Measurements from ENCODE around the gene EYA4. TPM values are rescaled to one million over a fixed set of nuclear protein-coding genes. Genes with fewer than 3 reads are reported as not detected.

EYA4 gene
- total RNA-seq, 4 donors from 2014 or later = 1.4 to 3.1 (median 1.6) TPM

DNA sequence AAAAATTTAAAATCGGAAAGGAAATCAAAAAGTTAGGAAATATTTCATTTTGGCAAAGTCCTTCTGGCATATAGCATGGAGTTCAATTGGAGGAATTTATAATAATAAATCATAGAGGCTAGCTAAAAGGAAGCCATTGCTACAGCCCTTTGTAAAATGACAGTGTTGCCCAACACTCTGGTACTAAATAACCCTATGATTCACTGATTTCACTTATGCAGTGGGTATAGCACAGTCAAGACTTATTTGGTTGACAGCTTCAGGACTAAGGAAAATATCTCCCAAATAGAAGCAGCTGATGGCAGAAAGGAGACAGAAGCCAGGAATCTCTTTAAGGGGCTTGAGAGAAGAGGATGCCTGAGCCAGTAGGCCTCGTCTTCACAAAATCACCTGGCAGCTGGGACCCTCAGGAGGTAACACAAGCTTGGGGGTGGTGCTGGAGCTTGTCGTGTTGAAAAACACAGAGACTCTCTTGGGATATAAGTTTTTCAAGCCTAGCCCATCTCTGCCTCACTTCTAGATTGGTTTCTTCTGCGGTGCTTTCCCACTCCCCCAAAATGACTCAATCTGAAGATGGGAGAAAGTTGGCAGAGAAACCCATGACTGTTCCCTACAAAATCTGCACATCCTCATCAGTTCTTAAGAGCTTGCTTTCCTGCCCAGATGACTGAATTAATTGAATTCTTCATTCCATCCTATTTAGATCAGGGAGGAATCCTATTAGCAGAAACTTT lies 38.4 kb upstream of the EYA4 start:
- H3K4me1 ChIP-seq = no peaks in the 10 kb centered on the region
- H3K27me3 ChIP-seq = no peaks in the 10 kb centered on the region
- ATAC-seq = no peak
- no peaks in the 10 kb centered on the region for H3K36me3 ChIP-seq
- TF ChIP-seq EP300 (IDR thresholded peaks at IDR 0.05) (no peak), CTCF (IDR thresholded peaks at IDR 0.05) (no peak), POLR2A (IDR thresholded peaks at IDR 0.05) (no peak), POLR2AphosphoS5 (IDR thresholded peaks at IDR 0.05) (no peak)
- no peaks in the 10 kb centered on the region for H3K9me3 ChIP-seq
- H3K27ac ChIP-seq = no peak overlapping the region
- WGBS, 2 donors (ENCODE audit: low coverage in 1 of 2) = 67 to 78% methylated on average over 4 of the region's 4 CpGs
- H3K4me3 ChIP-seq = no peak overlapping the region

GRCh38 chr6:133203344-133203697 lies 37.8 kb upstream of the EYA4 start:
- no peaks in the 10 kb centered on the region for H3K9me3 ChIP-seq
- no peak for ATAC-seq
- H3K27ac ChIP-seq = no peak overlapping the region
- H3K4me3 ChIP-seq = no peak overlapping the region
- no peaks in the 10 kb centered on the region for H3K36me3 ChIP-seq
- WGBS, 2 donors (ENCODE audit: low coverage in 1 of 2) = 68 to 93% methylated on average over 4 to 5 of the region's 5 CpGs
- TF ChIP-seq POLR2A (IDR thresholded peaks at IDR 0.05) (no peak), EP300 (IDR thresholded peaks at IDR 0.05) (no peak), POLR2AphosphoS5 (IDR thresholded peaks at IDR 0.05) (no peak)
- H3K4me1 ChIP-seq = no peaks in the 10 kb centered on the region
- H3K27me3 ChIP-seq = no peaks in the 10 kb centered on the region

DNA sequence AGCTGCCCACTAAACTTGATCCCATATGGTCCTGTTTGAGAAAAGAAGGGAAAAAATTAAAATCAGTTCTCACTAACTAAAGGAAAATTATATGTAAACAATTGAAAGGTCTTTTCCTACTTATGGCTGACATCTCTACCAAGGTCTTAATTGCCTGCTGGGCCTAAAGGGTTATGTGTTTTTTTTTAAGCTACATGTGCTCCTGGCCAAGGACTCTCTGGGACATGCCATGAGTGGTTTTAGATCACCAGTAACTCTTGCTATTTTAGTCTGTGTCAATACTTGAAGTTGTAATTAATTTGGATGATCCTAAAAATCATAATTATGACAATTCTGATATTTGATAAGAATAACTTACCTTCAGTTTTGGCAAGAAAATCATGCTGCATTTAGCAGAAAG lies 35.9 kb upstream of the EYA4 start:
- no peak for ATAC-seq
- H3K4me3 ChIP-seq = no peak overlapping the region

DNA sequence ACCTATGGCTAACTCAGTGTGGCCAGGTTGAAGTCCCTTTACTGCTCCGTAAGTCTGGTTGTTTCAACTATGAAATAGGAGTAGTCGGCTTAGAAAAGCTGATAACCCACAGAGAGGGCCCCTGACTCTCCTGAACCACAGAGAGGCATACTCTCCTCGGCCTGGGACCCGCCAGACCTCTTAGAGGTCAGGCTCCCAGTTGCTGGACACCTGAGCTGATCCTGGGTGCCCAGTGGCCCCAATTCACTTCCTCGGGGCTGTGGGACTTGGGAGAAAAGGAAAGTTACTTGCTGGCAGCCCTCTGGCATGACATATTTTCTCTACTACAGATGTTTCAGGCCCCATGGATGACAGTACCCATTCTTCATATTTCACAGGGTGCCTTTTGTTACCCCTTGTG lies 34.2 kb upstream of the EYA4 start:
- no peak for TF ChIP-seq EP300 (IDR thresholded peaks at IDR 0.05)
- TF ChIP-seq POLR2A (IDR thresholded peaks at IDR 0.05) = no peak
- TF ChIP-seq POLR2AphosphoS5 (IDR thresholded peaks at IDR 0.05) = no peak
- TF ChIP-seq CTCF (IDR thresholded peaks at IDR 0.05) = no peak
- no peaks in the 10 kb centered on the region for H3K27me3 ChIP-seq

More for the DNA sequence above, 35.9 kb upstream of the EYA4 start:
- Histone ChIP-seq H3K36me3 (no peaks in the 10 kb centered on the region), H3K27me3 (no peaks in the 10 kb centered on the region), H3K4me1 (no peaks in the 10 kb centered on the region), H3K27ac (no peak overlapping the region), H3K9me3 (no peaks in the 10 kb centered on the region)
- TF ChIP-seq POLR2AphosphoS5 (IDR thresholded peaks at IDR 0.05) (no peak), POLR2A (IDR thresholded peaks at IDR 0.05) (no peak), CTCF (IDR thresholded peaks at IDR 0.05) (no peak), EP300 (IDR thresholded peaks at IDR 0.05) (no peak)

GRCh38 chr6:133207754-133208153 lies 33.4 kb upstream of the EYA4 start:
- no peaks in the 10 kb centered on the region for H3K27me3 ChIP-seq
- no peaks in the 10 kb centered on the region for H3K36me3 ChIP-seq
- H3K4me3 ChIP-seq = no peak overlapping the region
- TF ChIP-seq EP300 (IDR thresholded peaks at IDR 0.05) = no peak
- no peak for TF ChIP-seq POLR2A (IDR thresholded peaks at IDR 0.05)
- TF ChIP-seq CTCF (IDR thresholded peaks at IDR 0.05) = no peak
- TF ChIP-seq POLR2AphosphoS5 (IDR thresholded peaks at IDR 0.05) = no peak
- no peaks in the 10 kb centered on the region for H3K9me3 ChIP-seq
- no peak for ATAC-seq
- no peak overlapping the region for H3K27ac ChIP-seq
- no peaks in the 10 kb centered on the region for H3K4me1 ChIP-seq

More for the DNA sequence above, 34.2 kb upstream of the EYA4 start:
- no peak for ATAC-seq
- H3K27ac ChIP-seq = no peak overlapping the region
- no peak overlapping the region for H3K4me3 ChIP-seq
- no peaks in the 10 kb centered on the region for H3K9me3 ChIP-seq
- 65 to 100% methylated on average over 1 to 4 of the region's 5 CpGs for WGBS, 2 donors (ENCODE audit: low coverage in 1 of 2)
- no peaks in the 10 kb centered on the region for H3K4me1 ChIP-seq
- no peaks in the 10 kb centered on the region for H3K36me3 ChIP-seq
